ENCODE results near the gene GRAMD4. TPM values are rescaled to one million over a fixed set of nuclear protein-coding genes. Genes with fewer than 3 reads are reported as not detected.

GRAMD4 gene
- total and polyA plus RNA-seq, 10 of the 15 experiments (the other 5 are each of a cell fraction or from before 2014, with no cell fraction given), result 0.21 to 45.5 (median 10.6) TPM

DNA sequence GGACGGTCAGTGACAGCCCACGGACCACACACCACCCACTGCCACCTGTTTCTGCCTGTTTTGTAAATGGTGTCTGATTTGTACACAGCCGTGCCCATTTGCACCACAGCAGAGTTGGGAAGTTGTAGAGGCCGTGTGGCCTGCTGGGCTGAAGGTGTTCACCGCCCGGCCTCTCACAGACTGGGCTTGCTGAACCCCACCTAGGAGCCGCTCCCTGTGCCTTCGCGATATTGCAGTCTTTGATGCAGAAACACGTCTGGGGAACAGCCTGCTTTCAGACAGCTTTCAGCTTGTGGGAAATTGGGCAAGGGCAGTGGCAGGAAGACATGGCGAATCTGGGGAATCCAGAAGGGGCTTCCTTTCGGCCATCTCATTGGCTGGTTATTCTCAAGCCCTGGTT, 9.8 kb upstream of the GRAMD4 start:
- Histone ChIP-seq H3K36me3 (ENCODE audit: control insufficient read depth in 2 of 2, insufficient read depth in 2 of 2, low read length in 1 of 2) (no peaks in the 10 kb centered on the region), H3K4me2 (ENCODE audit: control insufficient read depth, insufficient read depth) (no peak overlapping the region), H3K4me1 (ENCODE audit: control insufficient read depth, insufficient read depth, low read length) (peaks cover 19% of the 10 kb centered on the region), H2AFZ (ENCODE audit: control insufficient read depth, low read depth, low read length) (no peak overlapping the region), H4K20me1 (ENCODE audit: control insufficient read depth, insufficient read depth) (no peaks in the 10 kb centered on the region), H3K27me3 (replicated peaks in 1 of 2; ENCODE audit: control insufficient read depth in 2 of 2, insufficient read depth in 2 of 2, low read length in 1 of 2) (no peaks in the 10 kb centered on the region), H3K9me3 (replicated peaks; ENCODE audit: control insufficient read depth, insufficient read depth, low read length) (no peaks in the 10 kb centered on the region), H3K79me2 (ENCODE audit: control insufficient read depth, insufficient read depth, low read length) (peaks cover 13% of the 10 kb centered on the region), H3K9ac (ENCODE audit: control insufficient read depth, insufficient read depth, low read length) (no peak overlapping the region), H3K27ac (ENCODE audit: control insufficient read depth, insufficient read depth) (no peak overlapping the region), H3K4me3 (no peak overlapping the region)
- ChIA-PET POLR2A (no interaction called here), SMC1A (ENCODE audit: uncharacterized antibody, unreplicated experiment) (no interaction called here), RAD21 (ENCODE audit: unreplicated experiment) (no interaction called here), CTCF (interaction anchor here (1.7 kb wide), 1 partner anchor 19 kb away, joined by 3 read pairs; no protein-coding TSS in a partner anchor)
- no peak for ATAC-seq
- BruUV-seq (replicated peaks), result no TSS peak
- DNase-seq (ENCODE audit: low read depth, low spot score), result no peak
- in situ Hi-C loops (cut with MboI), result no loop called here
- intact Hi-C loops (cut with micrococcal nuclease; ENCODE audit: unreplicated experiment), result loop anchor here (5.0 kb wide), 1 partner anchor 33 kb away; no protein-coding TSS in a partner anchor
- WGBS (ENCODE audit: insufficient coverage, insufficient replicate concordance, low lambda C conversion rate, missing lambda C conversion rate), result 56% methylated on average over 11 of the region's 12 CpGs
- no peak for FAIRE-seq
- TF ChIP-seq DPF2 (IDR thresholded peaks at IDR 0.05) (no peak), GATAD2B (conservative IDR thresholded peaks at IDR 0.05; ENCODE audit: low read depth) (no peak), SREBF1 (IDR thresholded peaks at IDR 0.05; ENCODE audit: low read length) (no peak)

DNA sequence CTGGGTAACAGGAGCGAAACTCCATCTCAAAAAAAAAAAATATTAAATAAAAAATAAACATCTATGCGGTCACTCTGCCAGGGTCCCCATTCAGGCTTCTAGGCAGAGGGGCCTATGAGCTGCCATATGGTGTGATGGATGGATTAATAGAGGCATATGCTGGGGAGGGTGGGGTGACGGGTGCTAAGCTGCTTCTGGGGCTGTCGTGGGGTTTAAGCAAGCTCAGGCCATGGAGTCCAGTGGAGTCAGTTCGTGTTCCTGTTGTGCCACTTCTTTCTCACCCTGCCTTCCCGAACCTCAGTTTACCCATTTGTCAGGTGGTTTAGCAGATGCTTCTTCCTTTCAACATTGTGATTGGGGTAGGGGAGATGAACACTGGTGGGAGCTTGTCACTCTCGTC, 9.0 kb upstream of the GRAMD4 start:
- SMC1A ChIA-PET (ENCODE audit: uncharacterized antibody, unreplicated experiment), result interaction anchor here (1.1 kb wide), 1 partner anchor 20 kb away, joined by 3 read pairs; no protein-coding TSS in a partner anchor
- no peak for FAIRE-seq
- Histone ChIP-seq H3K27me3 (replicated peaks in 1 of 2; ENCODE audit: control insufficient read depth in 2 of 2, insufficient read depth in 2 of 2, low read length in 1 of 2) (no peaks in the 10 kb centered on the region), H3K4me1 (ENCODE audit: control insufficient read depth, insufficient read depth, low read length) (peaks cover 19% of the 10 kb centered on the region), H3K27ac (ENCODE audit: control insufficient read depth, insufficient read depth) (no peak overlapping the region), H3K79me2 (ENCODE audit: control insufficient read depth, insufficient read depth, low read length) (peaks cover 13% of the 10 kb centered on the region), H3K9me3 (replicated peaks; ENCODE audit: control insufficient read depth, insufficient read depth, low read length) (no peaks in the 10 kb centered on the region), H4K20me1 (ENCODE audit: control insufficient read depth, insufficient read depth) (no peaks in the 10 kb centered on the region), H3K9ac (ENCODE audit: control insufficient read depth, insufficient read depth, low read length) (no peak overlapping the region), H3K36me3 (ENCODE audit: control insufficient read depth in 2 of 2, insufficient read depth in 2 of 2, low read length in 1 of 2) (no peaks in the 10 kb centered on the region), H2AFZ (ENCODE audit: control insufficient read depth, low read depth, low read length) (no peak overlapping the region), H3K4me2 (ENCODE audit: control insufficient read depth, insufficient read depth) (no peak overlapping the region), H3K4me3 (no peak overlapping the region)
- CTCF ChIA-PET, result interaction anchor here (1.7 kb wide), 1 partner anchor 20 kb away, joined by 3 read pairs; no protein-coding TSS in a partner anchor
- no peak for TF ChIP-seq HCFC1 (IDR thresholded peaks at IDR 0.05; ENCODE audit: low read length)
- TF ChIP-seq YY1 (IDR thresholded peaks at IDR 0.05; ENCODE audit: low read depth, low read length), result no peak
- TF ChIP-seq HDAC6 (IDR thresholded peaks at IDR 0.05; ENCODE audit: unreplicated experiment), result no peak
- no peak for TF ChIP-seq WRNIP1 (IDR thresholded peaks at IDR 0.05; ENCODE audit: borderline replicate concordance, low read depth, low read length)
- TF ChIP-seq ZSCAN29 (IDR thresholded peaks at IDR 0.05), result no peak
- TF ChIP-seq BACH1 (IDR thresholded peaks at IDR 0.05; ENCODE audit: borderline replicate concordance), result no peak
- no peak for TF ChIP-seq IRF3 (IDR thresholded peaks at IDR 0.05)
- TF ChIP-seq SUPT20H (IDR thresholded peaks at IDR 0.05; ENCODE audit: borderline replicate concordance, control insufficient read depth, low read depth, low read length), result no peak
- no peak for TF ChIP-seq CEBPB (IDR thresholded peaks at IDR 0.05; ENCODE audit: borderline replicate concordance in 1 of 2, low read depth in 2 of 2, low read length in 2 of 2)
- TF ChIP-seq BCL11A (IDR thresholded peaks at IDR 0.05; ENCODE audit: low read depth, low read length), result no peak
- POLR2A ChIA-PET, result interaction anchor here (0.5 kb wide), 1 partner anchor 19 kb away, joined by 3 read pairs; no protein-coding TSS in a partner anchor
- no TSS peak for BruUV-seq (replicated peaks)
- RAD21 ChIA-PET (ENCODE audit: unreplicated experiment), result no interaction called here
- intact Hi-C loops (cut with micrococcal nuclease; ENCODE audit: unreplicated experiment), result loop anchor here (5.0 kb wide), 1 partner anchor 34 kb away; no protein-coding TSS in a partner anchor
- WGBS (ENCODE audit: insufficient coverage, insufficient replicate concordance, low lambda C conversion rate, missing lambda C conversion rate), result 84% methylated on average over 7 of the region's 7 CpGs
- no peak for ATAC-seq
- no peak for DNase-seq (ENCODE audit: low read depth, low spot score)
- in situ Hi-C loops (cut with MboI), result no loop called here
